Stimulated activated CD4-positive, alpha-beta T cell treated with anti-CD3 and anti-CD28 coated beads, Interleukin-1b, Interleukin-23, amount 100 ng/mL, for 4 hours (primary cell): ENCODE results near the gene ZDHHC20.
"Not testable (repeated sequence)": the region's sequence is repeated elsewhere in the genome, so short reads cannot be mapped to it uniquely, and the experiment has no call there.

ENCODE experiments used
- DNase-seq, 2 donors: peaks; one replicate each; pipeline ENCODE4 v3.0.0-alpha.2; 2020; ENCODE audit warnings: low read depth in 2 of 2

The ZDHHC20 gene

GRCh38 chr13:21435687-21436151 lies 23.4 kb downstream of the ZDHHC20 start:
- peak in 1 of 2 donors; percentile 19 for DNase-seq

DNA sequence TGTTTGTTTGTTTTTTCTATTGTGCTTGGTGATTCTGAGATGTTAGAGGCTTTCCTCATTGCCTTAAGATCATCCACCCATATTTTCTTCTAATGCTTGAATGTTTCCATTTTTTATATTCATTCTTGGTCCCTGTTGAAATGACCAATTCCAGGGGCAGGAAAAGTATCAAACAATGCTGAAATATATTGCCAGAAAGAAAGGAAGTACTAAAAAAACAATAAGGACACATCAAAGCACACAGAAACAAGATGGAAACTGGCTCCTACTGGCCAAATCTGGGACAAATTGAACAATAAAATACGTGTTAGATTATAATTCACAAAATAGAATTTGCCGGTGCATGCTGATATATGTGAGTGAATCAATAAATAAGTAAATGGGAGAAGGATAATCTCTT lies 23.9 kb downstream of the ZDHHC20 start:
- DNase-seq, result no peak

- no peak for DNase-seq
These were observed 24.5 kb downstream of the ZDHHC20 start for GRCh38 chr13:21434588-21434987.

DNA sequence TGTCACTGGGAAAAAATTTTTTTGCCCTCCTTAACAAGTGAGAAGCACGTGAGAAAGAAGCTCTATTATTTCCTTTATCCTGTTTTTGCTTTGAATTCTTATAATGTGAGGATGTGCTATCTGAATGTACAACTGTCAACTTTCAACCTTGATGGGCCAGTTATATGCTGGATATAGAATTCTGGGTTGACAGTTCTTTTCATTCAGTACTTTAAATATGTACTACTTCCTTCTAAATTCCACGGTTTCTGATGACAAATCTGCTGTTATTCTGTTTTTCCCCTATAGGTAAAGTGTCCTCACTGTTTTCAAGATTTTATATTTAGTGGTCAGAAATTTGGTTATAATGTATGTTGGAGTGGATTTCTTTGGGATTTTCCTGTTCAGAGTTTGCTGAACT lies 29.9 kb downstream of the ZDHHC20 start:
- no peak for DNase-seq

- no peak for DNase-seq
These were observed 31.4 kb downstream of the ZDHHC20 start for GRCh38 chr13:21427741-21428140.

GRCh38 chr13:21426238-21426637 lies 32.9 kb downstream of the ZDHHC20 start:
- DNase-seq, result no peak

- DNase-seq, result no peak
These were observed 38.4 kb downstream of the ZDHHC20 start for GRCh38 chr13:21420706-21421105.

DNA sequence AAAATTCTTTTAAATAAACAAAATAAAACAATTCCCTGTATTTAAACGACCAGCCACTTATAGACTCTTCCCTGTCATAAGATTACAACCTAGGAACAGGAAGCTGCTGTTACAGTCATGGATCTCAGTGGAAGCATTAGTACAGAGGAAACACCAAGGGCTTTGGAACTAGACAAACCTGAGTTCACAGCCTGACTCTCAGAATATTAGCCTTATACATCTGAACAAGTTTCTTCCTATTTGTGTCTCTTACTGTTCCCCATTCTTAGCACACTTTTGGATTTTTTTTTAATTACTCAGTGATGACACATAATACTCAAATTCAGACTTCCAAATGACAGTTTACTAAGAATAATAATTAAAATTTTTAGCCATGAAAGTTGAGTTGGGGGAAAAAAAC lies 46.1 kb downstream of the ZDHHC20 start:
- DNase-seq, result no peak

GRCh38 chr13:21410453-21410852 lies 48.6 kb downstream of the ZDHHC20 start:
- not testable (repeated sequence) for DNase-seq

GRCh38 chr13:21405309-21405708 lies 53.8 kb downstream of the ZDHHC20 start:
- no peak for DNase-seq

GRCh38 chr13:21402586-21403307 lies 56.4 kb downstream of the ZDHHC20 start:
- no peak for DNase-seq

- no peak for DNase-seq
These were observed 59.4 kb downstream of the ZDHHC20 start for GRCh38 chr13:21399741-21400140.

GRCh38 chr13:21395953-21396352 lies 63.1 kb downstream of the ZDHHC20 start:
- DNase-seq, result no peak

GRCh38 chr13:21389124-21389523 lies 70.0 kb downstream of the ZDHHC20 start:
- DNase-seq, result no peak

DNA sequence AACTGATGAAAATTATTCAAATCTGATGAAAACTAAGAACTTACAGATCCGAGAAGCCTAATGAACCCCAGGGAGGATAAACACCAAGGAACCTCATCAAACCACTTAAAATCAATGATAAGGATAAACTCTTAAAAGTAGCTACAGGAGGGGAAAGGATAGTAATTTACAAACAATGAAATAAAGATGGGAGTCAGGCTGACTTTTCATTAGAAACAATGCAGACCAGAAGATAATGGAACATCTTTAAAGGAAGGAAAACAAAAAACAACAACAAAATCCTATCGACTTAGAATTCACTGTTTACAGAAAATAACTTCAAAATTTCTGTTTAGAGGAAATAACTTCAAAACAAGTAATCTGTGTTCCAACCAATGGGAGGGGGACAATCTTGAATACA lies 73.4 kb downstream of the ZDHHC20 start:
- no peak for DNase-seq

- DNase-seq, result no peak
These were observed 76.0 kb downstream of the ZDHHC20 start for GRCh38 chr13:21383090-21383489.

GRCh38 chr13:21376998-21377985 lies 81.8 kb downstream of the ZDHHC20 start:
- not testable (repeated sequence) for DNase-seq

GRCh38 chr13:21372530-21372929 lies 86.6 kb downstream of the ZDHHC20 start:
- DNase-seq, result no peak

- no peak for DNase-seq
These were observed 88.1 kb downstream of the ZDHHC20 start for GRCh38 chr13:21371011-21371410.

GRCh38 chr13:21365574-21365973 lies 93.5 kb downstream of the ZDHHC20 start:
- DNase-seq, result no peak

DNA sequence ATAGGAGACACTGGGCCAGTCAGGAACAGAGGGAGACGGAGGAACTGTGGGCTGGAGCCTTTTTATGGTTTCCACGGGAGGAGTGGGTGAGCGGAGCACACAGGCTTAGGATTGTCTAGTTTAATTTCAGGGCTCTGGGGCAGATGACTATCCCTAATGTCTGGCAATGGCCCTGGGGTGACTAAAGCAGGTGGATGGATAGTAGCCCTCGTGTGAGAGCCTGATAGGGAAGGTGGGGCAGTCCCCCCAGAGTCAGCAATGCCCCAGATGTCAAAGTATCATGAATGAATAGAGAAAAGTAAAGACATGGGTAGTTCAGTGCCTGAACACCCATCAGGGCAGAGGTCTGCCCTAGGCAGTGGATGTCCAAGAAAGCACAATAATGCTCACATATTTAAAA lies 94.2 kb downstream of the ZDHHC20 start:
- DNase-seq, result no peak

GRCh38 chr13:21364357-21364756 lies 94.7 kb downstream of the ZDHHC20 start:
- DNase-seq, result no peak

- no peak for DNase-seq
These were observed 96.4 kb downstream of the ZDHHC20 start for GRCh38 chr13:21362741-21363140.
